H9 (cell line): Measurements from ENCODE around the gene PRSS8. TPM values are rescaled to one million over a fixed set of nuclear protein-coding genes. Genes with fewer than 3 reads are reported as not detected.

ENCODE experiments used
- DNase-seq: peaks from one replicate; pipeline ENCODE4 v3.0.0-alpha.2; 2017
- H2AFZ ChIP-seq: one replicate; pipeline ENCODE4 v1.6.1; 2013; ENCODE audit warnings: mild to moderate bottlenecking, low read length, control low read depth, moderate library complexity
- H2AK5ac ChIP-seq: 2 replicates; pipeline ENCODE4 v1.6.1; 2013; ENCODE audit warnings: low read length, control low read depth, mixed read lengths; ENCODE audit not compliant: insufficient read length
- H2BK120ac ChIP-seq: one replicate; pipeline ENCODE4 v1.6.1; 2013; ENCODE audit warnings: low read depth, mild to moderate bottlenecking, low read length, control low read depth, inconsistent platforms; ENCODE audit not compliant: poor library complexity, severe bottlenecking
- H2BK12ac ChIP-seq: 2 replicates; pipeline ENCODE4 v1.6.1; 2013; ENCODE audit warnings: low read length, control low read depth, mixed read lengths, low read depth; ENCODE audit not compliant: insufficient read length
- H2BK15ac ChIP-seq: 2 replicates; pipeline ENCODE4 v1.6.1; 2013; ENCODE audit warnings: low read depth, low read length, control low read depth
- H2BK20ac ChIP-seq: one replicate; pipeline ENCODE4 v1.6.1; 2013; ENCODE audit warnings: low read depth, mild to moderate bottlenecking, low read length, control low read depth, inconsistent platforms; ENCODE audit not compliant: poor library complexity, severe bottlenecking
- H2BK5ac ChIP-seq: 2 replicates; pipeline ENCODE4 v1.6.1; 2013; ENCODE audit warnings: low read length, control low read depth, mixed read lengths; ENCODE audit not compliant: insufficient read length
- H3K14ac ChIP-seq: 2 replicates; pipeline ENCODE4 v1.6.1; 2013; ENCODE audit warnings: low read length, control low read depth; ENCODE audit not compliant: insufficient read depth
- H3K18ac ChIP-seq: 2 replicates; pipeline ENCODE4 v1.6.1; 2013; ENCODE audit warnings: low read depth, mild to moderate bottlenecking, mixed read lengths, low read length, control low read depth; ENCODE audit not compliant: insufficient read length
- H3K23ac ChIP-seq: 2 replicates; pipeline ENCODE4 v1.6.1; 2013; ENCODE audit warnings: low read length, control low read depth, mixed read lengths, low read depth; ENCODE audit not compliant: insufficient read length
- H3K23me2 ChIP-seq: 2 replicates; pipeline ENCODE4 v1.6.1; 2013; ENCODE audit warnings: low read depth, mild to moderate bottlenecking, mixed read lengths, low read length, control low read depth; ENCODE audit not compliant: insufficient read length, poor library complexity, severe bottlenecking
- H3K27ac ChIP-seq: 2 replicates; pipeline ENCODE4 v1.5.1; 2013; ENCODE audit warnings: low read length, control low read depth, mixed read lengths, low read depth; ENCODE audit not compliant: insufficient read length
- H3K27me3 ChIP-seq: 2 replicates; pipeline ENCODE4 v1.6.1; 2013; ENCODE audit warnings: low read length, control low read depth, inconsistent platforms; ENCODE audit not compliant: insufficient read depth
- H3K4ac ChIP-seq: 2 replicates; pipeline ENCODE4 v1.6.1; 2013; ENCODE audit warnings: low read depth, mild to moderate bottlenecking, control low read depth, inconsistent platforms, low read length, moderate library complexity
- H3K4me1 ChIP-seq: 2 replicates; pipeline ENCODE4 v1.6.1; 2013; ENCODE audit warnings: low read length, control low read depth, inconsistent platforms; ENCODE audit not compliant: insufficient read depth
- H3K4me2 ChIP-seq: 2 replicates; pipeline ENCODE4 v1.6.1; 2013; ENCODE audit warnings: low read length, control low read depth, mixed read lengths; ENCODE audit not compliant: insufficient read length, insufficient read depth
- H3K56ac ChIP-seq: 2 replicates; pipeline ENCODE4 v1.6.1; 2013; ENCODE audit warnings: low read depth, mild to moderate bottlenecking, mixed read lengths, low read length, control low read depth; ENCODE audit not compliant: insufficient read length
- H3K79me1 ChIP-seq: 2 replicates; pipeline ENCODE4 v1.6.1; 2013; ENCODE audit warnings: low read depth, mild to moderate bottlenecking, moderate library complexity, low read length, control low read depth, inconsistent platforms; ENCODE audit not compliant: insufficient read depth, poor library complexity, severe bottlenecking
- H3K79me2 ChIP-seq: 2 replicates; pipeline ENCODE4 v1.6.1; 2013; ENCODE audit warnings: low read length, control low read depth, inconsistent platforms; ENCODE audit not compliant: insufficient read depth
- H3K9ac ChIP-seq: 2 replicates; pipeline ENCODE4 v1.6.1; 2013; ENCODE audit warnings: low read length, control low read depth, mixed read lengths; ENCODE audit not compliant: insufficient read length; ENCODE audit errors: extremely low read depth
- H3K9me3 ChIP-seq: one replicate; pipeline ENCODE4 v1.6.1; 2013; ENCODE audit warnings: low read depth, low read length, inconsistent platforms; ENCODE audit not compliant: control insufficient read depth
- H3T11ph ChIP-seq: one replicate; pipeline ENCODE4 v1.6.1; 2013; ENCODE audit warnings: mild to moderate bottlenecking, low read length, control low read depth, inconsistent platforms
- H4K20me1 ChIP-seq: one replicate; pipeline ENCODE4 v1.6.1; 2013; ENCODE audit not compliant: control insufficient read depth, insufficient read length, insufficient read depth
- H4K5ac ChIP-seq: 2 replicates; pipeline ENCODE4 v1.6.1; 2013; ENCODE audit warnings: low read depth, mild to moderate bottlenecking, mixed read lengths, low read length, control low read depth; ENCODE audit not compliant: insufficient read length
- H4K8ac ChIP-seq: replicated peaks from 2 replicates; pipeline ENCODE4 v1.6.1; 2013; ENCODE audit warnings: low read length, control low read depth, mixed read lengths, low read depth; ENCODE audit not compliant: insufficient read length
- H4K91ac ChIP-seq: 2 replicates; pipeline ENCODE4 v1.6.1; 2013; ENCODE audit warnings: low read depth, mild to moderate bottlenecking, moderate library complexity, mixed read lengths, low read length, control low read depth; ENCODE audit not compliant: insufficient read length
- H3K27ac Mint-ChIP-seq, 3 experiments: 2 replicates in 2 of 3; 3 replicates in 1 of 3; pipeline ENCODE4 v1.8.0; 2020 to 2021; ENCODE audit warnings: mixed read lengths in 3 of 3, mild to moderate bottlenecking in 1 of 3, moderate library complexity in 1 of 3
- H3K27me3 Mint-ChIP-seq: 2 replicates; pipeline ENCODE4 v1.8.0; 2021; ENCODE audit warnings: low read depth, mild to moderate bottlenecking, moderate library complexity, mixed read lengths
- H3K36me3 Mint-ChIP-seq, 3 experiments: 2 replicates in 2 of 3; 3 replicates in 1 of 3; pipeline ENCODE4 v1.8.0; 2020 to 2021; ENCODE audit warnings: low read depth in 3 of 3, mixed read lengths in 3 of 3; ENCODE audit not compliant: insufficient read depth in 1 of 3
- H3K4me1 Mint-ChIP-seq, 2 experiments: 2 replicates each; pipeline ENCODE4 v1.8.0; 2020; ENCODE audit warnings: mixed read lengths in 2 of 2
- H3K4me3 Mint-ChIP-seq, 2 experiments: 2 replicates in 1 of 2; 3 replicates in 1 of 2; pipeline ENCODE4 v1.8.0; 2020 to 2021; ENCODE audit warnings: mild to moderate bottlenecking in 2 of 2, mixed read lengths in 2 of 2, moderate library complexity in 1 of 2
- H3K9me3 Mint-ChIP-seq, 2 experiments: 2 replicates in 1 of 2; 3 replicates in 1 of 2; pipeline ENCODE4 v1.8.0; 2020; ENCODE audit warnings: mild to moderate bottlenecking in 2 of 2, mixed read lengths in 2 of 2, moderate library complexity in 1 of 2
- CTCF ChIP-seq: fragments of 200-600 bp; sonication (generic); conservative IDR thresholded peaks from 3 replicates; pipeline ENCODE4 v1.8.0; 2021; ENCODE audit warnings: antibody characterized with exemption, mild to moderate bottlenecking
- WGBS: extraction: QIAGEN DNeasy Blood & Tissue Kit; methylation state at CpG from one replicate; pipeline ENCODE4 v1.1.7; 2013; ENCODE audit warnings: missing lambda C conversion rate, low lambda C conversion rate, mixed read lengths; ENCODE audit not compliant: insufficient read length; ENCODE audit errors: extremely low coverage; 5-methylcytosine and 5-hydroxymethylcytosine counted together
- total RNA-seq: library from RNA; stranded (reverse); gene quantifications from 2 replicates; pipeline ENCODE4 v1.2.1, GENCODE V29; 2021

Gene PRSS8
- total RNA-seq, 1 experiment from 2014 or later = 64.0 TPM

GRCh38 chr16:31110106-31111034 is 25.2 kb downstream of the PRSS8 start:
- WGBS = no CpG with 5 or more reads among the region's 26 CpGs
- no peak overlapping the region for H4K91ac ChIP-seq
- no peak overlapping the region for H4K5ac ChIP-seq
- peaks cover 8% of the 10 kb centered on the region for H3K23me2 ChIP-seq
- no peak overlapping the region for H3K4ac ChIP-seq
- no peak overlapping the region for H2BK12ac ChIP-seq
- H3K9me3 Mint-ChIP-seq = no peaks in the 10 kb centered on the region; a peak in 2 of 5 replicates
- H3K27me3 Mint-ChIP-seq = no peaks in the 10 kb centered on the region; the same call in 1 of the 2 replicates
- no peak overlapping the region for H3K4me2 ChIP-seq
- H3K36me3 Mint-ChIP-seq = peaks cover 19 to 37% (median 33%) of the 10 kb centered on the region in 3 experiments
- no peaks in the 10 kb centered on the region for H4K20me1 ChIP-seq
- TF ChIP-seq CTCF = no peak
- no peak overlapping the region for H2BK5ac ChIP-seq
- H3K23ac ChIP-seq = no peak overlapping the region
- peak overlapping the region; percentile 54 to 83; a peak in 4 of 5 replicates for H3K4me3 Mint-ChIP-seq
- no peak overlapping the region for H3K27ac Mint-ChIP-seq
- no peaks in the 10 kb centered on the region; the same call in 1 of the 2 replicates for H3K79me2 ChIP-seq
- peaks cover 9 to 14% of the 10 kb centered on the region in 2 experiments for H3K4me1 Mint-ChIP-seq
- H3K9me3 ChIP-seq = no peaks in the 10 kb centered on the region
- no peak overlapping the region for H2AFZ ChIP-seq
- no peak for DNase-seq
- no peak overlapping the region for H3K9ac ChIP-seq
- no peak overlapping the region for H2AK5ac ChIP-seq
- no peak overlapping the region for H3K14ac ChIP-seq
- no peak overlapping the region for H2BK120ac ChIP-seq
- no peak overlapping the region for H2BK15ac ChIP-seq
- H3K18ac ChIP-seq = no peak overlapping the region
- no peak overlapping the region for H3K27ac ChIP-seq
- no peaks in the 10 kb centered on the region for H3K79me1 ChIP-seq
- no peak overlapping the region for H3K56ac ChIP-seq
- no peak overlapping the region for H4K8ac ChIP-seq
- H2BK20ac ChIP-seq = no peak overlapping the region
- no peaks in the 10 kb centered on the region for H3K4me1 ChIP-seq
- H3T11ph ChIP-seq = no peak overlapping the region
- H3K27me3 ChIP-seq = no peaks in the 10 kb centered on the region; the same call in 1 of the 2 replicates
